ENCODE data around the gene HIF3A. TPM values are rescaled to one million over a fixed set of nuclear protein-coding genes. Genes with fewer than 3 reads are reported as not detected.

The HIF3A gene
- total and polyA plus RNA-seq, 9 of the 15 experiments (the other 6 are each of a cell fraction or from before 2014, with no cell fraction given), result 0.29 TPM; not detected in 8

- no peak for TF ChIP-seq KLF13 (tag; IDR thresholded peaks at IDR 0.05; ENCODE audit: borderline replicate concordance, low read depth)
- TF ChIP-seq TEAD2 (tag; IDR thresholded peaks at IDR 0.05), result no peak
- TF ChIP-seq JUN (IDR thresholded peaks at IDR 0.05; ENCODE audit: borderline replicate concordance, low read depth, low read length), result no peak
- no peak for TF ChIP-seq JUN (CRISPR knock-in tag; IDR thresholded peaks at IDR 0.05; ENCODE audit: borderline replicate concordance)
- no peak for TF ChIP-seq ID3 (CRISPR knock-in tag; IDR thresholded peaks at IDR 0.05)
- TF ChIP-seq ID3 (tag; IDR thresholded peaks at IDR 0.05), result no peak
- no peak for TF ChIP-seq HDAC6 (IDR thresholded peaks at IDR 0.05; ENCODE audit: low read depth, low read length)
- no peak for TF ChIP-seq MED1 (CRISPR knock-in tag; IDR thresholded peaks at IDR 0.05; ENCODE audit: borderline replicate concordance)
- TF ChIP-seq E2F3 (CRISPR knock-in tag; IDR thresholded peaks at IDR 0.05), result no peak
- TF ChIP-seq VEZF1 (CRISPR knock-in tag; IDR thresholded peaks at IDR 0.05), result peak; percentile 13; the same call in 1 of the 2 replicates
- no peak for TF ChIP-seq RFX1 (IDR thresholded peaks at IDR 0.05)
- TF ChIP-seq NR3C1 (CRISPR knock-in tag; IDR thresholded peaks at IDR 0.05), result no peak
- TF ChIP-seq, protein P1, sequence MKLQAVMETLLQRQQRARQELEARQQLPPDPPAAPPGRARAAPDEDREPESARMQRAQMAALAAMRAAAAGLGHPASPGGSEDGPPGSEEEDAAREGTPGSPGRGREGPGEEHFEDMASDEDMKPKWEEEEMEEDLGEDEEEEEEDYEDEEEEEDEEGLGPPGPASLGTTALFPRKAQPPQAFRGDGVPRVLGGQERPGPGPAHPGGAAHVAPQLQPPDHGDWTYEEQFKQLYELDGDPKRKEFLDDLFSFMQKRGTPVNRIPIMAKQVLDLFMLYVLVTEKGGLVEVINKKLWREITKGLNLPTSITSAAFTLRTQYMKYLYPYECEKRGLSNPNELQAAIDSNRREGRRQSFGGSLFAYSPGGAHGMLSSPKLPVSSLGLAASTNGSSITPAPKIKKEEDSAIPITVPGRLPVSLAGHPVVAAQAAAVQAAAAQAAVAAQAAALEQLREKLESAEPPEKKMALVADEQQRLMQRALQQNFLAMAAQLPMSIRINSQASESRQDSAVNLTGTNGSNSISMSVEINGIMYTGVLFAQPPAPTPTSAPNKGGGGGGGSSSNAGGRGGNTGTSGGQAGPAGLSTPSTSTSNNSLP (IDR thresholded peaks at IDR 0.05; ENCODE audit: borderline replicate concordance, low read depth, low read length), result no peak
- TF ChIP-seq, protein P2, sequence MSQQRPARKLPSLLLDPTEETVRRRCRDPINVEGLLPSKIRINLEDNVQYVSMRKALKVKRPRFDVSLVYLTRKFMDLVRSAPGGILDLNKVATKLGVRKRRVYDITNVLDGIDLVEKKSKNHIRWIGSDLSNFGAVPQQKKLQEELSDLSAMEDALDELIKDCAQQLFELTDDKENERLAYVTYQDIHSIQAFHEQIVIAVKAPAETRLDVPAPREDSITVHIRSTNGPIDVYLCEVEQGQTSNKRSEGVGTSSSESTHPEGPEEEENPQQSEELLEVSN (IDR thresholded peaks at IDR 0.05; ENCODE audit: borderline replicate concordance in 1 of 2, extremely low read depth in 1 of 2, insufficient read depth in 1 of 2, insufficient read length in 1 of 2, low read depth in 1 of 2, low read length in 1 of 2, poor library complexity in 1 of 2, severe bottlenecking in 1 of 2), result no peak
- TF ChIP-seq, protein P3, sequence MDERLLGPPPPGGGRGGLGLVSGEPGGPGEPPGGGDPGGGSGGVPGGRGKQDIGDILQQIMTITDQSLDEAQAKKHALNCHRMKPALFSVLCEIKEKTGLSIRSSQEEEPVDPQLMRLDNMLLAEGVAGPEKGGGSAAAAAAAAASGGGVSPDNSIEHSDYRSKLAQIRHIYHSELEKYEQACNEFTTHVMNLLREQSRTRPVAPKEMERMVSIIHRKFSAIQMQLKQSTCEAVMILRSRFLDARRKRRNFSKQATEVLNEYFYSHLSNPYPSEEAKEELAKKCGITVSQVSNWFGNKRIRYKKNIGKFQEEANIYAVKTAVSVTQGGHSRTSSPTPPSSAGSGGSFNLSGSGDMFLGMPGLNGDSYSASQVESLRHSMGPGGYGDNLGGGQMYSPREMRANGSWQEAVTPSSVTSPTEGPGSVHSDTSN (CRISPR knock-in tag; IDR thresholded peaks at IDR 0.05; ENCODE audit: low read depth), result 0 out of 2 replicates have a peak, but pooled peaks have one; percentile 30
- TF ChIP-seq, protein P3 (tag; conservative IDR thresholded peaks at IDR 0.05; ENCODE audit: low read depth), result 0 out of 2 replicates have a peak, but pooled peaks have one; percentile 42
- TF ChIP-seq, protein P4, sequence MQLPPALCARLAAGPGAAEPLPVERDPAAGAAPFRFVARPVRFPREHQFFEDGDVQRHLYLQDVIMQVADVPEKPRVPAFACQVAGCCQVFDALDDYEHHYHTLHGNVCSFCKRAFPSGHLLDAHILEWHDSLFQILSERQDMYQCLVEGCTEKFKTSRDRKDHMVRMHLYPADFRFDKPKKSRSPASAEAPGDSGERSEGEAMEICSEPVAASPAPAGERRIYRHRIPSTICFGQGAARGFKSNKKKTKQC (CRISPR knock-in tag; IDR thresholded peaks at IDR 0.05), result no peak
- TF ChIP-seq ZNF79 (CRISPR knock-in tag; IDR thresholded peaks at IDR 0.05; ENCODE audit: low read depth), result no peak
- TF ChIP-seq SMARCA5 (IDR thresholded peaks at IDR 0.05), result no peak
These were observed at the start of gene HIF3A (continued) for GRCh38 chr19:46296722-46297461.
